Measurements from ENCODE around the gene DYNC2LI1.
"Not testable (repeated sequence)": the region's sequence is repeated elsewhere in the genome, so short reads cannot be mapped to it uniquely, and the experiment has no call there.

The DYNC2LI1 gene

GRCh38 chr2:43773876-43774613 is at the start of gene DYNC2LI1:
Gene DYNC2LI1, plus strand, starts transcription at chr2:43774039. Its CDS starts 100 bp downstream, at chr2:43774139.
- peak; percentile 89 for DNase-seq (ENCODE audit: low spot score)

- DNase-seq (ENCODE audit: low spot score) = no peak
Measured at GRCh38 chr2:43724728-43725526, 48.9 kb upstream of the DYNC2LI1 start.

GRCh38 chr2:43725711-43726246 is 48.1 kb upstream of the DYNC2LI1 start:
- no peak for DNase-seq (ENCODE audit: low spot score)

- not testable (repeated sequence) for DNase-seq (ENCODE audit: low spot score)
Measured at GRCh38 chr2:43726961-43727633, 46.7 kb upstream of the DYNC2LI1 start.

GRCh38 chr2:43727634-43728014 is 46.2 kb upstream of the DYNC2LI1 start:
- no peak for DNase-seq (ENCODE audit: low spot score)

- no peak for DNase-seq (ENCODE audit: low spot score)
Measured at GRCh38 chr2:43729491-43730174, 44.2 kb upstream of the DYNC2LI1 start.

GRCh38 chr2:43731211-43731610 is 42.6 kb upstream of the DYNC2LI1 start:
- no peak for DNase-seq (ENCODE audit: low spot score)

- no peak for DNase-seq (ENCODE audit: low spot score)
Measured at GRCh38 chr2:43736637-43737036, 37.2 kb upstream of the DYNC2LI1 start.

- no peak for DNase-seq (ENCODE audit: low spot score)
Measured at GRCh38 chr2:43737097-43737854, 36.6 kb upstream of the DYNC2LI1 start.

GRCh38 chr2:43737855-43738254 is 36.0 kb upstream of the DYNC2LI1 start:
- no peak for DNase-seq (ENCODE audit: low spot score)

- no peak for DNase-seq (ENCODE audit: low spot score)
Measured at GRCh38 chr2:43738257-43738656, 35.6 kb upstream of the DYNC2LI1 start.

GRCh38 chr2:43743706-43744105 is 30.1 kb upstream of the DYNC2LI1 start:
- DNase-seq (ENCODE audit: low spot score) = no peak

- no peak for DNase-seq (ENCODE audit: low spot score)
Measured at GRCh38 chr2:43745457-43745856, 28.4 kb upstream of the DYNC2LI1 start.

GRCh38 chr2:43748333-43748732 is 25.5 kb upstream of the DYNC2LI1 start:
- no peak for DNase-seq (ENCODE audit: low spot score)

GRCh38 chr2:43749583-43749982 is 24.3 kb upstream of the DYNC2LI1 start:
- DNase-seq (ENCODE audit: low spot score) = no peak

- no peak for DNase-seq (ENCODE audit: low spot score)
Measured at GRCh38 chr2:43751476-43751990, 22.3 kb upstream of the DYNC2LI1 start.

GRCh38 chr2:43752302-43752701 is 21.5 kb upstream of the DYNC2LI1 start:
- no peak for DNase-seq (ENCODE audit: low spot score)

- DNase-seq (ENCODE audit: low spot score) = no peak
Measured at GRCh38 chr2:43754180-43754579, 19.7 kb upstream of the DYNC2LI1 start.

GRCh38 chr2:43758739-43759138 is 15.1 kb upstream of the DYNC2LI1 start:
- no peak for DNase-seq (ENCODE audit: low spot score)

- no peak for DNase-seq (ENCODE audit: low spot score)
Measured at GRCh38 chr2:43759195-43759594, 14.6 kb upstream of the DYNC2LI1 start.

GRCh38 chr2:43762286-43762685 is 11.6 kb upstream of the DYNC2LI1 start:
- DNase-seq (ENCODE audit: low spot score) = no peak
